Endothelial cell of umbilical vein (primary cell): ENCODE results near the gene ANGEL2.

ENCODE experiments used
- CTCF ChIP-seq, 2 donors: IDR thresholded peaks; 1 replicate in 1 of 2; 2 replicates in 1 of 2; pipeline ENCODE4 v1.5.1; 2011; ENCODE audit warnings: low read length in 2 of 2, mild to moderate bottlenecking in 2 of 2, moderate library complexity in 2 of 2, control low read depth in 1 of 2, inconsistent platforms in 1 of 2, low read depth in 1 of 2; ENCODE audit not compliant: insufficient read depth in 1 of 2; ENCODE audit errors: extremely low read depth in 1 of 2
- EZH2 ChIP-seq: IDR thresholded peaks from 2 replicates; pipeline ENCODE4 v1.6.1; 2012; ENCODE audit warnings: borderline replicate concordance, low read depth, mild to moderate bottlenecking, moderate library complexity, low read length, inconsistent platforms; ENCODE audit not compliant: severe bottlenecking
- POLR2A ChIP-seq: IDR thresholded peaks from 2 replicates; pipeline ENCODE4 v1.6.1; 2012; ENCODE audit warnings: low read depth, mild to moderate bottlenecking, control low read depth, low read length

- TF ChIP-seq CTCF (IDR thresholded peaks at IDR 0.05; ENCODE audit: extremely low read depth in 1 of 2, insufficient read depth in 1 of 2, low read depth in 1 of 2, low read length in 2 of 2): no peak
- no peak for TF ChIP-seq EZH2
- no peak for TF ChIP-seq POLR2A
Observed at GRCh38 chr1:212954514-212954913, 61.2 kb downstream of the ANGEL2 start.
